Measurements from ENCODE around the gene CASTOR1.

DNA sequence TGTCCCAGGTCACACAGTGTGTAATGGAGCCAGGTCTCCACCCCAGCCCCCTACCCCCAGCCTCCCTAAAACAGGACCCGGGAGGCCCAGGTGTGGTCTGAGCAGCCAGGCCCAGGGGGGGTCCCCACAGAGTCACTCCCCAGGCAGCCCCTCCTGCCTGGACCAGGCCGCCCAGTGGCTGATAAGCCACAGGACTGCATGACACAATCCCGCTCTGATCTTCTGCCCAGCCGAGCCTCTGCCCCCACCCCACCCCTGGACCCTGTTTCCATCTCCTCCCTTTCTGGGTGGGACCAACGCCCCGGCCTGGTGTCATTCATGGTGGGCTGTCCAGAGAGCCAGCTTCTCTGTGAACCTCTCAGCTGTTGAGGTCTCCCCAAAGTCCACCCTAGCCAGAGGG lies 35.0 kb downstream of the CASTOR1 start:
- TF ChIP-seq, protein P1, sequence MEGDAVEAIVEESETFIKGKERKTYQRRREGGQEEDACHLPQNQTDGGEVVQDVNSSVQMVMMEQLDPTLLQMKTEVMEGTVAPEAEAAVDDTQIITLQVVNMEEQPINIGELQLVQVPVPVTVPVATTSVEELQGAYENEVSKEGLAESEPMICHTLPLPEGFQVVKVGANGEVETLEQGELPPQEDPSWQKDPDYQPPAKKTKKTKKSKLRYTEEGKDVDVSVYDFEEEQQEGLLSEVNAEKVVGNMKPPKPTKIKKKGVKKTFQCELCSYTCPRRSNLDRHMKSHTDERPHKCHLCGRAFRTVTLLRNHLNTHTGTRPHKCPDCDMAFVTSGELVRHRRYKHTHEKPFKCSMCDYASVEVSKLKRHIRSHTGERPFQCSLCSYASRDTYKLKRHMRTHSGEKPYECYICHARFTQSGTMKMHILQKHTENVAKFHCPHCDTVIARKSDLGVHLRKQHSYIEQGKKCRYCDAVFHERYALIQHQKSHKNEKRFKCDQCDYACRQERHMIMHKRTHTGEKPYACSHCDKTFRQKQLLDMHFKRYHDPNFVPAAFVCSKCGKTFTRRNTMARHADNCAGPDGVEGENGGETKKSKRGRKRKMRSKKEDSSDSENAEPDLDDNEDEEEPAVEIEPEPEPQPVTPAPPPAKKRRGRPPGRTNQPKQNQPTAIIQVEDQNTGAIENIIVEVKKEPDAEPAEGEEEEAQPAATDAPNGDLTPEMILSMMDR (tag by site-specific recombination; IDR thresholded peaks at IDR 0.05) = no peak
- TF ChIP-seq, protein P2, sequence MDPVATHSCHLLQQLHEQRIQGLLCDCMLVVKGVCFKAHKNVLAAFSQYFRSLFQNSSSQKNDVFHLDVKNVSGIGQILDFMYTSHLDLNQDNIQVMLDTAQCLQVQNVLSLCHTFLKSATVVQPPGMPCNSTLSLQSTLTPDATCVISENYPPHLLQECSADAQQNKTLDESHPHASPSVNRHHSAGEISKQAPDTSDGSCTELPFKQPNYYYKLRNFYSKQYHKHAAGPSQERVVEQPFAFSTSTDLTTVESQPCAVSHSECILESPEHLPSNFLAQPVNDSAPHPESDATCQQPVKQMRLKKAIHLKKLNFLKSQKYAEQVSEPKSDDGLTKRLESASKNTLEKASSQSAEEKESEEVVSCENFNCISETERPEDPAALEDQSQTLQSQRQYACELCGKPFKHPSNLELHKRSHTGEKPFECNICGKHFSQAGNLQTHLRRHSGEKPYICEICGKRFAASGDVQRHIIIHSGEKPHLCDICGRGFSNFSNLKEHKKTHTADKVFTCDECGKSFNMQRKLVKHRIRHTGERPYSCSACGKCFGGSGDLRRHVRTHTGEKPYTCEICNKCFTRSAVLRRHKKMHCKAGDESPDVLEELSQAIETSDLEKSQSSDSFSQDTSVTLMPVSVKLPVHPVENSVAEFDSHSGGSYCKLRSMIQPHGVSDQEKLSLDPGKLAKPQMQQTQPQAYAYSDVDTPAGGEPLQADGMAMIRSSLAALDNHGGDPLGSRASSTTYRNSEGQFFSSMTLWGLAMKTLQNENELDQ (tag by site-specific recombination; IDR thresholded peaks at IDR 0.05; ENCODE audit: low read depth) = no peak
- TF ChIP-seq KLF9 (tag by site-specific recombination; IDR thresholded peaks at IDR 0.05; ENCODE audit: low read depth) = no peak
- TF ChIP-seq, protein P3, sequence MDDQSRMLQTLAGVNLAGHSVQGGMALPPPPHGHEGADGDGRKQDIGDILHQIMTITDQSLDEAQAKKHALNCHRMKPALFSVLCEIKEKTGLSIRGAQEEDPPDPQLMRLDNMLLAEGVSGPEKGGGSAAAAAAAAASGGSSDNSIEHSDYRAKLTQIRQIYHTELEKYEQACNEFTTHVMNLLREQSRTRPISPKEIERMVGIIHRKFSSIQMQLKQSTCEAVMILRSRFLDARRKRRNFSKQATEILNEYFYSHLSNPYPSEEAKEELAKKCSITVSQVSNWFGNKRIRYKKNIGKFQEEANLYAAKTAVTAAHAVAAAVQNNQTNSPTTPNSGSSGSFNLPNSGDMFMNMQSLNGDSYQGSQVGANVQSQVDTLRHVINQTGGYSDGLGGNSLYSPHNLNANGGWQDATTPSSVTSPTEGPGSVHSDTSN (CRISPR knock-in tag; IDR thresholded peaks at IDR 0.05) = no peak
- TF ChIP-seq ZNF174 (tag by site-specific recombination; IDR thresholded peaks at IDR 0.05) = no peak
- no peak for TF ChIP-seq HOXC10 (CRISPR knock-in tag; IDR thresholded peaks at IDR 0.05)
- no peak for TF ChIP-seq KLF8 (tag by site-specific recombination; IDR thresholded peaks at IDR 0.05)
- TF ChIP-seq WT1 (tag by site-specific recombination; IDR thresholded peaks at IDR 0.05) = no peak
- TF ChIP-seq KLF10 (tag by site-specific recombination; IDR thresholded peaks at IDR 0.05) = no peak
- no peak for TF ChIP-seq REPIN1 (tag by site-specific recombination; IDR thresholded peaks at IDR 0.05; ENCODE audit: low read depth)
- TF ChIP-seq, protein P4, sequence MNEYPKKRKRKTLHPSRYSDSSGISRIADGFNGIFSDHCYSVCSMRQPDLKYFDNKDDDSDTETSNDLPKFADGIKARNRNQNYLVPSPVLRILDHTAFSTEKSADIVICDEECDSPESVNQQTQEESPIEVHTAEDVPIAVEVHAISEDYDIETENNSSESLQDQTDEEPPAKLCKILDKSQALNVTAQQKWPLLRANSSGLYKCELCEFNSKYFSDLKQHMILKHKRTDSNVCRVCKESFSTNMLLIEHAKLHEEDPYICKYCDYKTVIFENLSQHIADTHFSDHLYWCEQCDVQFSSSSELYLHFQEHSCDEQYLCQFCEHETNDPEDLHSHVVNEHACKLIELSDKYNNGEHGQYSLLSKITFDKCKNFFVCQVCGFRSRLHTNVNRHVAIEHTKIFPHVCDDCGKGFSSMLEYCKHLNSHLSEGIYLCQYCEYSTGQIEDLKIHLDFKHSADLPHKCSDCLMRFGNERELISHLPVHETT (tag by site-specific recombination; IDR thresholded peaks at IDR 0.05) = no peak
